HG02885 (cell line): ENCODE measurements around the gene BEST2.
"Not testable (repeated sequence)": the region's sequence is repeated elsewhere in the genome, so short reads cannot be mapped to it uniquely, and the experiment has no call there.

Experiments used
- ATAC-seq: cut with Tn5 transposase; IDR thresholded peaks from one replicate; pipeline ENCODE4 v1.9.1; 2021; ENCODE audit warnings: mild to moderate bottlenecking; ENCODE audit not compliant: unreplicated experiment, poor library complexity

The BEST2 gene

DNA sequence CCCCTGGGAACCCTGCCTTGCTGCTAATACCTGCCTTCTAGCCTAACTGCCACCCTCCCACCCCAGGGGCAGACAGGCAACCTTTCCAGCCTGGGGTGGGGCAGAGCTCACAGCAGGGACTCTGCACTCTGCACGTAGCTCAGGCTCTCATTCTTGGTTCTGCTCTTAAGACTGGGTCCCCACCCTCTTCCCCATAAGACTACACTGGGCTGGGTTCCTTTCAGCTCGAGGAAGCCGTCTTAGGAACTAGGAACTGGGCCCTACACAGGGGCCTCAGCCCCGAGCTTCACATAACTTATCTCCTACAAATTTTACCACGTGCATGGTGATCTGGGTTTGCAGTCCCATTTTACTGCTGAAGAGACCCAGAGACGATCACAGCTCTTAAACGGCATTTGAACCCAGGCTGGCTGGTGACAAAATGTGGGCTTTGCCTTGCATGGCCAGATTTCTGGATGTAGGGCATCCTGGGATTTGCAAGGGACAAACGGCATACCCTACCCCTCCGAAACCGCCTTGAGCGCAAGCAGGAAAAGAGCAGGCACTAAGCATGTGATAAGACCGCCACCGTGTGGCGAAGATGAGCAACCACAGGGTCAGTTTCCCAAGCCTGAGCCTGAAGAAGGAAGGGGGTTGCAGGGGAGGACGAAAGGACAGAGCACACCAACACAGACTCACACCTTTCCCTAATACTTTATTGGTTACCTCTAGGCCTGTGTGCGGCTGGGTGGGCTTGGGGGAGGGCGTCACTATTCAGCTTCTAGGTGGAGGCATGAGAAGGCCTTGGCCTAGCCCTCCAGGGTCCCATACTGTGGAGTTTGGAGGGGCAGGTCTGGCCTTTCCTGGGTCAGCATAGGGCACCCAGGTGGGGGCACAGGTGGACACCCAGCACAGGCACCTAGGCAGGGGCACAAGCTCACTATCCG is 44.8 kb downstream of the BEST2 start:
- no peak for ATAC-seq

DNA sequence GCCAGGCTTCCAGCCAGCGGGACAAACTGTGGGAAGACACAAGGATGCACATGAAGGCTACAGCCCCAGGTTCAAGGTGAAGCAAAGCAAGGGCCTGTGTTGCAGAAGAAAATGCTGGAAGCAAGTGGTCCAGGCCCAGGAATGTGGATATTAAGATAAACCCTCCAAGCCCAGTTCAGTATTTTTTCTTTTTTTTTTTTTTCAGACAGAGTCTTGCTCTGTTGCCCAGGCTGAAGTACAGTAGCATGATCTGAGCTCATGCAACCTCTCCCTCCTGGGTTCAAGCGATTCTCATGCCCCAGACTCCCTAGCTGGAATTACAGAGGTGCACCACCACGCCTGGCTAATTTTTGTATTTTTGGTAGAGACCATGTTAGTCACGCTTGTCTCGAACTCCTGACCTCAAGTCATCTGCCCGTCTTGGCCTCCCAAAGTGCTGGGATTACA is 45.6 kb downstream of the BEST2 start:
- no peak for ATAC-seq

DNA sequence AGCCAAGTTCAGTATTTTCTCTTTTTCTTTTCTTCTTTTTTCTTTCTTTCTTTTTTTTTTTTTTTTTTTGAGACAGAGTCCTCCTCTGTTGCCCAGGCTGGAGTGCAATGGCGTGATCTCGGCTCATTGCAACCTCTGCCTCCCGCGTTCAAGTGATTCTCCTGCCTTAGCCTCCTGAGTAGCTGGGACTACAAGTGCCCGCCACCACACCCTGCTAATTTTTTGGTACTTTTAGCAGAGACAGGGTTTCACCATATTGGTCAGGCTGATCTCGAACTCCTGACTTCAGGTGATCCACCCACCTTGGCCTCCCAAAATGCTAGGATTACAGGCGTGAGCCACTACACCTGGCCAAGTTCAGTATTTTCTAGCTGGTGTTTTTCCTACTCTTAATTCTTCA is 46.0 kb downstream of the BEST2 start:
- ATAC-seq: not testable (repeated sequence)

DNA sequence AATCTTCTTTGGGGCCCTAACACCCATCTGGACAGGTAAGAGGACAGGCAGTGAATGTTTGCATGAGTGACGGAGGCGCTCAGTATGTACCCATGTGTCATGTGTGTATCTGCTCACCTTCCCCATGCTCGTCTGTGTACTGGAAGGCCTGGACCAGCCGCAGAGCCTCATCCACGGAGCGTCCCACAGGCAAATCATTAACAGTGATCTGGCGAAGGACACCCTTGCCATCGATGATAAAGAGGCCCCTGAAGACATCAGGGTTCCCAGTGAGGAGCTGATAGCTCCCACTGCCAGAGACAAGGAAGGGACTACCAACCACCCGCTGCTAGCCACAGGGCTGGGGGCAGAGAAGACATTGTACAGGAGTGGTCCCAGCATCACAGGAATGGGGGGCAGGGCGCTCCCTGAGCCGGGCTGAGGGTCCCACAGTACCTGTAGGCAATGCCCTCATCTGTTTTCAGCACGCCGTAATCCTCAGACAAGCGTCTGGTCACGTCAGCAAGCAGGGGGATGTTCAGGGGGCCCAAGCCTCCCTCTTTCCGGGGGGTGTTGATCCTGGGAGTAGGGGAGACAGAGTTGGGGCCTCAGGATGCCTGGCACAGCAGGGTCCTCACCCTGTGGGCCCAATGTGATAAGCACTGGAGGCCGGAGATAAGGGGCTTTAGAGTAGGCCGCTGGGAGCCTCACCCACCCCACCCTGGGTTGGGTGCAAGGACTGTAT is 48.3 kb downstream of the BEST2 start:
- no peak for ATAC-seq

DNA sequence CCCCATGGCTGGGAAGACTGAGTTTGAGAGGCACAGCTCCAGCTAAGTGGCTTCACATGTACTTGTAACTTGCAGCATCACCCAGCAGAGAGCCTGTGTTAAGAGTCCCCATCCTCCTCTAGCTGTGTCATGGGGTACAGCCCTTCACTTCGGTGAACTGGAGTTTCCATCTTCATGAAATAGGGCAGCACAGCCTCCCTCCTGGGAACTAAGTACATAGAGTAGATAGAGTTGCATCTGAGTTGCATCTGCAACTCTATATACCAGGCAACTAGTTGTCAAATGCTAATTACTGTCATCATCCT is 48.8 kb downstream of the BEST2 start:
- ATAC-seq: no peak

DNA sequence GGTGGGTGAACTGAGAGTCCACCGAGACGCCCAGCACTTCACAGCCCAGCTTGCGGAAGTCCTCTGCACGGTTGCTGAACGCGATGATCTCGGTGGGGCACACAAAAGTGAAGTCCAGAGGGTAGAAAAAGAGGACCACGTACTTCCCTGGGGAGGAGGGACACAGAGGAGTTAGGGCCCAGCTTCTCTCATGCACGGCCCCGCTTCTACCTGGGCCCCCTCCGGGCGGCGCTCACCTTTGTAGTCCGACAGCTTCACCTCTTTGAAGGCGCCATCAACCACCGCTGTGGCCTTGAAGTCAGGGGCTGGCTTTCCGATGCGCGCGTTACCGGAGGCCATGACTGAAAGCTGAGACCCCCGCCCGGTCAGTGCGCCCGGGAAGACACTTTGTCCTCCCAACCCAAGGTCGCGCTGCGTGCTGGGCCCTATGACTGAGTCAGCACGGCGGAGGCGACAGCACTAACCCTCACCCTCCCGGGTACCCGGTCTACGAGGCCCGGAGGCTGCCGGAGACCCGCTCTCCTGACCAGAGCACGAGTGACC is 49.4 kb downstream of the BEST2 start:
- no peak for ATAC-seq

DNA sequence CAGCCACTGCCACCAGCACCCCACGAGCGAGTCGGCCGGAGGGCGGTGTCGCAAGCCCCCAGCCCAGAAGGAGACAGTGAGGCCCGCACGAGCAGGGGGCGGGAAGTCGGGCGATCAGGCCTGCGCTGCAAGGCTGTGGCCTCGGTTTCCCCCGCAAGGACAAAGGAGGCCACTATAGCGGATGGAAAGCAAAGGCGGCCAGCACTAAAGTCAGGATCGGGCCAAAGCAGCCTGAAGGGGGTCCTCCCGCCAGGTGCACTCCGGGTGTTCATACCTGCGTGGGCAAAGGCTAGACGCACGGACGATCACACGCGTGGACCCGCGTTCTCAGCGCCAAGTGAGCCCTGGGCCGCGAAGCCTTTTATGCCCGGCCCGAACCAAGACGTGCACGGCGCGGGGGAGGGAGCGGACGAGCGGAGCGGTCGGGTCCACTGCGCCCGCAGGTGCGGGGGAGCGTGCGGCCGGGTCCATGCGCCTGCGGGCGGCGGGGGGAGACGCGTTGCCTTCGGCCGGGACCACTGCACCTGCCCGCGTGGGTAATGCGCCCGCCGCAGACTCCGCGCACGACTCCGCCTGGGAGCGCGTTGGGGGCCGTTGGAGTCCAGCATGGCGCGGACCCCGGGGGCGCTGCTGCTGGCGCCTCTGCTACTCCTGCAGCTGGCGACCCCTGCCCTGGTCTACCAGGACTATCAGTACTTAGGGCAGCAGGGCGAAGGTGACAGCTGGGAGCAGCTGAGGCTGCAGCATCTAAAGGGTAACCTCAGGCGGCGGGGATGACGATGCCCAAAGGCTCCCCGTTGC is 50.1 kb downstream of the BEST2 start, which contains the start of the genes PRDX2 and THSD8:
Gene PRDX2 (minus strand): TSS at position 335 of the 801 bp plus-strand sequence. CDS start 539 bp downstream, outside the sequence.
Gene THSD8 (plus strand): TSS at position 604 of the 801 bp plus-strand sequence. CDS start 3 bp downstream, at position 607.
- ATAC-seq: peak; percentile 59

DNA sequence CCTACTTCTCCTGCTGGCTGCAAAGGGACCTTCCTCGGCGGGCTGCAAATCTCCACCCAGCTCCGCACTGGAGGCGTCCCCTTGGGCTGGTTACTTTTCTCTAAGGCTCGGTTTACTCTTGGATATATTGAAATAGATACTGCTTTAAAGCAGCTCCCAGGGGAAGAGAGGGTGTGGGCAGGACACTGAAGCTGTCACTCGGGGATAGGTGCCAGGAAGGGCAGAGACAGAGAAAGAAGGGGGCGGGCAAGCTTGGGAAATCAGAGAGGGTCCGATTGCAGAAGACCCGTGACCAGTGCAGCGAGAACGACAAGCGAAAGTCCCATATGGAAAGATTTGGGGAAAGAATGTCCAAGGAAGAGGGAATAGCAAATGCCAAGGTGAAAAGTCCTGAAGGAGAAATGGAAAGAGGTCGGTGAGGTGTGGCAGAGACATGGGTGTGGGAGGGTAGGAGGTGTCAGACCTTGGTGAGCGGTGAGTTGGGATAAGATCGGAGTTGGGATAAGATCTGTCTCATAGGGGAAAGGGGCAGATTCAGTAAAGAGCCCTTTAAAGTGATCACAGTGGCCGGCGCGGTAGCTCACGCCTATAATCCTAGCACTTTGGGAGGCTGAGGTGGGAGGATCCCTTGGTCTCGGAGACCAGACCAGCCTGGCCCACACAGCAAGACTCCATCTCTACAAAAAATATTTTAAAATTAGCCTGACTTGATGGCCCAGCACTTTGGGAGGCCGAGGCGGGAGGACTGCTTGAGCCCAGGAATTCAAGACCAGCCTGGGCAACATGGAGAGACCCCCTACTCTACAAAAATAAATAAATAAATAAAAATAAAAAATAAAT is 50.9 kb downstream of the BEST2 start:
- no peak for ATAC-seq

DNA sequence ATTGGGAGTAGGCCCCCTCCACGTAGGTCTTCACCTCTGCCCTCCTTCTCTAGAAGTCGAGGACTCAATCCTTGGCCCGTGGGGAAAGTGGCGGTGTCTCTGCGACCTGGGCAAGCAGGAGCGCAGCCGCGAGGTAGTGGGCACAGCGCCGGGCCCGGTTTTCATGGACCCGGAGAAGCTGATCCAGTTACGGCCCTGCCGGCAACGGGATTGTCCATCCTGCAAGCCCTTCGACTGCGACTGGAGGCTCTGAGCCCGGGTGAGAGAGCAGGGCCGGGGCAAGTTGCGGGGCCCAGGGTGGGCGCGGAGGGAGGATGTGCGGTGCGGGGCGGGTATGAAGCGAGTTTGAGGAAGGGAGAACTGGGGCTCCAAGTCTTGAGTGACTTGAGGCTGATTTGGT is 52.5 kb downstream of the BEST2 start:
- ATAC-seq: no peak

DNA sequence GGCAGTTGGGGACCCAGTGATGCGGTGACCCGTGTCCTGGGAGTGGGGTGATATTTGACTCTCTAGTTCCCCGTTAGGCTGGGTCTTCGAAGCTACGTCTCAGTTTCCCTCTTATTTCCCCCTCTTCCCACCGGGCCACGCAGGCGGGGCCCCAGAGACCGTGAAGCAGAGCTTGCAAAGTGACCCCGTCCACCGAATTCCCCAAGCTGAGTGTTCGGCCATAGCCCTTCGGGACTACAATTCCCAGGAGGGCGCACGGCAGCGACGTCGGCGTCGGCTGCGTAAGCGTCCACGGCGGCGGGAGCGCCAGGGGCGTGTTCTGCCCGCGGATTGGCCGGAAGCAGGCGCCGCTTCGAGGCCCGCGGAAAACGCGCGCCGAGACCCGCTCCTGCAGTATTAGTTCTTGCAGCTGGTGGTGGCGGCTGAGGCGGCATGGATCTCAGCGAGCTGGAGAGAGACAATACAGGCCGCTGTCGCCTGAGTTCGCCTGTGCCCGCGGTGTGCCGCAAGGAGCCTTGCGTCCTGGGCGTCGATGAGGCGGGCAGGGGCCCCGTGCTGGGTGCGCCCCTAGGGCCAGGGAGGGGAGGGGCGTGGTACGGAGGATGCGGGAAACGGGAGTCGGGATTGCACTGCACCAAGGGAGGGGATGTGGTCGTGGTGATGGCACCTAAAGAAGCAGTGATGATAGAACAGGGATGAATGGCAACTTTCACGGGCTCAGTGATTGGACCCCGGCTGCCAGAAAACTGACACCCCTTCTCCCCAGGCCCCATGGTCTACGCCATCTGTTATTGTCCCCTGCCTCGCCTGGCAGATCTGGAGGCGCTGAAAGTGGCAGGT is 54.9 kb downstream of the BEST2 start, which contains the start of gene RNASEH2A:
Gene RNASEH2A (plus strand): TSS at position 343 of the 840 bp plus-strand sequence. CDS start 90 bp downstream, at position 433.
- ATAC-seq: peak; percentile 83
